Measurements from ENCODE around the gene CDK14.

Gene CDK14

GRCh38 chr7:90836937-90837336, 240.8 kb downstream of the CDK14 start:
- Histone ChIP-seq H4K20me1 (ENCODE audit: insufficient read depth, low read length, poor library complexity, severe bottlenecking) (no peaks in the 10 kb centered on the region), H3K9me3 (ENCODE audit: insufficient read depth, low read depth, low read length) (no peaks in the 10 kb centered on the region)
- TF ChIP-seq EZH2phosphoT487 (IDR thresholded peaks at IDR 0.05; ENCODE audit: borderline replicate concordance): no peak
- TF ChIP-seq, protein P1, sequence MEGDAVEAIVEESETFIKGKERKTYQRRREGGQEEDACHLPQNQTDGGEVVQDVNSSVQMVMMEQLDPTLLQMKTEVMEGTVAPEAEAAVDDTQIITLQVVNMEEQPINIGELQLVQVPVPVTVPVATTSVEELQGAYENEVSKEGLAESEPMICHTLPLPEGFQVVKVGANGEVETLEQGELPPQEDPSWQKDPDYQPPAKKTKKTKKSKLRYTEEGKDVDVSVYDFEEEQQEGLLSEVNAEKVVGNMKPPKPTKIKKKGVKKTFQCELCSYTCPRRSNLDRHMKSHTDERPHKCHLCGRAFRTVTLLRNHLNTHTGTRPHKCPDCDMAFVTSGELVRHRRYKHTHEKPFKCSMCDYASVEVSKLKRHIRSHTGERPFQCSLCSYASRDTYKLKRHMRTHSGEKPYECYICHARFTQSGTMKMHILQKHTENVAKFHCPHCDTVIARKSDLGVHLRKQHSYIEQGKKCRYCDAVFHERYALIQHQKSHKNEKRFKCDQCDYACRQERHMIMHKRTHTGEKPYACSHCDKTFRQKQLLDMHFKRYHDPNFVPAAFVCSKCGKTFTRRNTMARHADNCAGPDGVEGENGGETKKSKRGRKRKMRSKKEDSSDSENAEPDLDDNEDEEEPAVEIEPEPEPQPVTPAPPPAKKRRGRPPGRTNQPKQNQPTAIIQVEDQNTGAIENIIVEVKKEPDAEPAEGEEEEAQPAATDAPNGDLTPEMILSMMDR (conservative IDR thresholded peaks at IDR 0.05; ENCODE audit: low read length): no peak

DNA sequence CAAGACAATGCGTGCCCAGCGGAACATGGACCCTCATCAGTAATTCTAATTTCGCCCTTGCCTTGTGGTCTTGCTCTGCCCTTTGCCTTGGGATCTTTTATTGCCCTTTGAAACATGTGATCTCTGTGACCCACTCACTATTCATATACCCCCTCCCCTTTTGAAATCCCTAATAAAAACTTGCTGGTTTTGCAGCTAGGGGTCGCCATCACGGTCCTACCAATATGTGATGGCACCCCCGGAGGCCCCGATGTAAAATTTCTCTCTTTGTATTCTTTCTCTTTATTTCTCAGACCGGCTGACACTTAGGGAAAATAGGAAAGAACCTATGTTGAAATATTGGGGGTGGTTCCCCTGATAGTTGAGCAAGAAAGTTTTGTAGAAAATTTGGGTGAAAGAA, 242.7 kb downstream of the CDK14 start:
- H3K9me3 ChIP-seq (ENCODE audit: insufficient read depth, low read depth, low read length): no peaks in the 10 kb centered on the region
- H3K9me2 ChIP-seq (replicated peaks; ENCODE audit: low read depth, low read length): no peaks in the 10 kb centered on the region
- H3K79me2 ChIP-seq (ENCODE audit: insufficient read depth, low read length): no peaks in the 10 kb centered on the region

More at GRCh38 chr7:90836937-90837336, 240.8 kb downstream of the CDK14 start:
- Histone ChIP-seq H3K4me1 (ENCODE audit: insufficient read depth, low read length, poor library complexity, severe bottlenecking) (no peaks in the 10 kb centered on the region), H3K9me2 (replicated peaks; ENCODE audit: low read depth, low read length) (no peaks in the 10 kb centered on the region), H3F3A (ENCODE audit: low read depth) (no peaks in the 10 kb centered on the region), H3K4me2 (ENCODE audit: low read depth, low read length, poor library complexity, severe bottlenecking) (no peak overlapping the region), H3K36me3 (ENCODE audit: insufficient read depth, low read length) (no peaks in the 10 kb centered on the region), H2AFZ (ENCODE audit: low read length) (no peak overlapping the region), H3K4me3 (ENCODE audit: low read length, poor library complexity, severe bottlenecking) (no peak overlapping the region), H3K9ac (ENCODE audit: low read depth, low read length, poor library complexity, severe bottlenecking) (no peak overlapping the region), H3K27me3 (ENCODE audit: insufficient read depth, low read length, poor library complexity, severe bottlenecking) (no peaks in the 10 kb centered on the region), H3K79me2 (ENCODE audit: insufficient read depth, low read length) (no peaks in the 10 kb centered on the region)

GRCh38 chr7:90839316-90839715, 243.2 kb downstream of the CDK14 start:
- no peak overlapping the region for H3K4me2 ChIP-seq (ENCODE audit: low read depth, low read length, poor library complexity, severe bottlenecking)

More for the DNA sequence above, 242.7 kb downstream of the CDK14 start:
- Histone ChIP-seq H3F3A (ENCODE audit: low read depth) (no peaks in the 10 kb centered on the region), H3K27me3 (ENCODE audit: insufficient read depth, low read length, poor library complexity, severe bottlenecking) (no peaks in the 10 kb centered on the region), H3K36me3 (ENCODE audit: insufficient read depth, low read length) (no peaks in the 10 kb centered on the region), H3K4me2 (ENCODE audit: low read depth, low read length, poor library complexity, severe bottlenecking) (no peak overlapping the region), H4K20me1 (ENCODE audit: insufficient read depth, low read length, poor library complexity, severe bottlenecking) (no peaks in the 10 kb centered on the region), H3K9ac (ENCODE audit: low read depth, low read length, poor library complexity, severe bottlenecking) (no peak overlapping the region), H3K4me3 (ENCODE audit: low read length, poor library complexity, severe bottlenecking) (no peak overlapping the region), H2AFZ (ENCODE audit: low read length) (no peak overlapping the region), H3K4me1 (ENCODE audit: insufficient read depth, low read length, poor library complexity, severe bottlenecking) (no peaks in the 10 kb centered on the region)
- TF ChIP-seq, protein P1 (conservative IDR thresholded peaks at IDR 0.05; ENCODE audit: low read length): no peak
- no peak for TF ChIP-seq EZH2phosphoT487 (IDR thresholded peaks at IDR 0.05; ENCODE audit: borderline replicate concordance)

More at GRCh38 chr7:90839316-90839715, 243.2 kb downstream of the CDK14 start:
- Histone ChIP-seq H3K79me2 (ENCODE audit: insufficient read depth, low read length) (no peaks in the 10 kb centered on the region), H3K36me3 (ENCODE audit: insufficient read depth, low read length) (no peaks in the 10 kb centered on the region), H2AFZ (ENCODE audit: low read length) (no peak overlapping the region), H3K9ac (ENCODE audit: low read depth, low read length, poor library complexity, severe bottlenecking) (no peak overlapping the region), H3K27me3 (ENCODE audit: insufficient read depth, low read length, poor library complexity, severe bottlenecking) (no peaks in the 10 kb centered on the region), H4K20me1 (ENCODE audit: insufficient read depth, low read length, poor library complexity, severe bottlenecking) (no peaks in the 10 kb centered on the region), H3K4me3 (ENCODE audit: low read length, poor library complexity, severe bottlenecking) (no peak overlapping the region), H3F3A (ENCODE audit: low read depth) (no peaks in the 10 kb centered on the region), H3K9me2 (replicated peaks; ENCODE audit: low read depth, low read length) (no peaks in the 10 kb centered on the region), H3K9me3 (ENCODE audit: insufficient read depth, low read depth, low read length) (no peaks in the 10 kb centered on the region), H3K4me1 (ENCODE audit: insufficient read depth, low read length, poor library complexity, severe bottlenecking) (no peaks in the 10 kb centered on the region)
- TF ChIP-seq, protein P1 (conservative IDR thresholded peaks at IDR 0.05; ENCODE audit: low read length): no peak
- TF ChIP-seq EZH2phosphoT487 (IDR thresholded peaks at IDR 0.05; ENCODE audit: borderline replicate concordance): no peak

Data from Loucy (cell line).